ENCODE measurements around the gene NCOA7.

GRCh38 chr6:125819535-125820326, 29.0 kb downstream of the NCOA7 start:
- TF ChIP-seq POLR2A (IDR thresholded peaks at IDR 0.05) (no peak), CTCF (IDR thresholded peaks at IDR 0.05) (no peak), POLR2AphosphoS5 (IDR thresholded peaks at IDR 0.05) (no peak)
